Measurements from ENCODE around the gene ITGB8. TPM values are rescaled to one million over a fixed set of nuclear protein-coding genes. Genes with fewer than 3 reads are reported as not detected.
A peak's percentile ranks its signal among the peaks of the same experiment; 100 is the strongest.

The ITGB8 gene
- total RNA-seq, 2 donors from 2014 or later, result 4.8 to 5.2 TPM

- intact Hi-C loops (cut with DNase I), result no loop called here
- peak; percentile 57 to 67 for ATAC-seq
- DNase-seq, result peak; percentile 45
Measured at GRCh38 chr7:20329389-20330238, 1.1 kb upstream of the ITGB8 start.

GRCh38 chr7:20330928-20331909, 519 bp downstream of the ITGB8 start:
- ATAC-seq (peak; percentile 62), DNase-seq (peak; percentile 38)
- intact Hi-C loops (cut with DNase I), result no loop called here

- ATAC-seq, result no peak
- intact Hi-C loops (cut with DNase I), result no loop called here
Measured at GRCh38 chr7:20331910-20332813, 1.5 kb downstream of the ITGB8 start.

DNA sequence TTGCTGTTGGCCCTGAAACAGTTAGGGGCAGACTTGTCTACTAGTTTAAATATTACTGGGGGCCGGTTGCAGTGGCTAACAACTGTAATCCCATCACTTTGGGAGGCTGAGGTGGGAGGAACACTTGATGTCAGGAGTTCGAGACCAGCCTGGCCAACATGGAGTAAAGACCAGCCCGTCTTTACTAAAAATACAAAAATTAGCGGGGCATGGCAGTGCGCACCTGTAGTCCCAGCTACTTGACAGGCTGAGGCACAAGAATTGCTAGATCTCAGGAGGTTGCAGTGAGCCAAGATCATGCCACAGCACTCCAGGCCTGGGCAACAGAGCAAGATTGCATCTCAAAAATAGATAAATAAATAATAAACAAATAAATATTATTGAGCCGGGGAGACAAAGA, 7.6 kb downstream of the ITGB8 start:
- DNase-seq (no peak), ATAC-seq (no peak)
- intact Hi-C loops (cut with DNase I), result no loop called here

More at GRCh38 chr7:20331910-20332813, 1.5 kb downstream of the ITGB8 start:
- DNase-seq, result no peak

DNA sequence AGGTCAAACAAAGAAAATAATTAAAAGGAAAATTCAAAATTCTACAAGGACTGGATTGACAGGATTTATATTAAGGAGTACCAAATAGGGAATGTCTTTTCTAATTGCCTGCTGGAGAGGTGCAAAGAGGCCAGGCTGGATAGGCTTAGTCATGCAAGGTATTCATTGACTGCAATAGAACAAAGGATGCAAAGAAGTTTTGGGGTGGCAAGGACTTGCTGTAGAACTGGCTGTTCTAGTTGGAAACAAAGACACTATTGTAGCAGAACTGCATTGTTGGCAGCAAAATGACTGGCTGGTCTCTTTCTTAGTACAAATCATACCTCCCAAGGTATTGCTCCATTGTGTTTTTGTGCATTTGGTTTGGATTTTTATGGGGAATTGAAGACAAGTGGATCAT, 10.1 kb downstream of the ITGB8 start:
- intact Hi-C loops (cut with DNase I), result no loop called here
- DNase-seq (no peak), ATAC-seq (peak in 1 of 2 donors; percentile 33)

DNA sequence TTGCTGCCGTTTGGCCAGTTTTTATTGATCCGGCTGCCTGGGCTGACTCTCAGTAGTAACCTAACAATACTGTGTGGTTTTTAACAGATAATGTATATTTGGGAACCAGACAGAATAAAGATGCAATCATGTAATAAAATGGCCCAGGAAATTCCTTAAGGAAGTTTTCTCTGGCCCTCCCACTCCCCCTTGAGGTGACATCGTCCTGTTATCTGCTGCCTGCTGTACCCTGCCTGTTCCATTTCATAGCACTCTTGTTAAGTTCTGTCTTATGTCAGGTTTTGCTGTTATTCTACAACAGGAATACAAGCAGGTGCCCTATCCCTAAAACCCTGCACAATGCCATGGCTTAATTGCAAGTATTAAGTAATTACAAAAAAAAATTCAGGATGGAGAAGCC, 12.5 kb downstream of the ITGB8 start:
- intact Hi-C loops (cut with DNase I), result no loop called here
- DNase-seq, result no peak
- ATAC-seq, result no peak

DNA sequence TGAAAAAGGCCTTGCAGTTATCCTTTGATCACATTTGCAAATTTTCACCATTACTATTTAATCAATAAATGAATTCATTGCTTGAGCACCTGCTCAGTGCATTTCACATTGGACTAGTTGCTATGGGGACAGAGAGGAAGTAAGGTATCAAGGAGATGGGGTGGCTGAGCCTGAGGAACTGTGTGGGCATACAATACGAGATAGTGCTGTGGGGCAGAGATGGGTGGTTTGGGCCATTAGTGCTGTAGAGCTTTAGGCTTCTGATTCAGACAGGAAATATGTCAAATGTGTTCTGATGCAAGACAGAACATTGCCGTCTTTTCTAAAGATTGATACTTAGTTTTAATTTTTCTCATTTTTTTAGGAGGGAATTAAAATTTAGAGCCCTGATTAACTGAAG, 13.2 kb downstream of the ITGB8 start:
- DNase-seq, result no peak
- ATAC-seq, result no peak
- intact Hi-C loops (cut with DNase I), result no loop called here

- DNase-seq (no peak), ATAC-seq (no peak)
- intact Hi-C loops (cut with DNase I), result no loop called here
Measured at GRCh38 chr7:20344396-20344795, 13.7 kb downstream of the ITGB8 start.

DNA sequence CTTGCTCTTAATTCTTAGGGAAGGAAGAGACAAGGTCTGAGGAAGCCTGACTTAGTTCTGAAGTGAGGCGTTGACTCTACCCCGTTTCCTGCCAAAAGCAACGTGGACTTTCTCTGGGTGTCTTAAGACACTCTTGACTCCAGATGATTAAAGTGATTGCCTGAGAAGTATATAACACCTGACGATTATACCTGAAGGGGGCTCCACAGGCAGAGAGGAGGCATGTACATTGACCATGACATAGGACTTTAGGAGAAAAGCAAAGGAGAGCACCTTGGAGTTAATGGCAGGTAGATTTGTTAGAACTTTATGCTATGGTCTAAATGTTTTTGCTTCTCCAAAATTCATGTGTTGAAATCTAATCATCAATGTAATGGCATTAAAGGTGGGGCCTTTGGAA, 15.9 kb downstream of the ITGB8 start:
- no peak for ATAC-seq
- DNase-seq, result no peak
- intact Hi-C loops (cut with DNase I), result no loop called here

GRCh38 chr7:20347680-20348079, 17.0 kb downstream of the ITGB8 start:
- no peak for DNase-seq
- no peak for ATAC-seq
- intact Hi-C loops (cut with DNase I), result no loop called here

DNA sequence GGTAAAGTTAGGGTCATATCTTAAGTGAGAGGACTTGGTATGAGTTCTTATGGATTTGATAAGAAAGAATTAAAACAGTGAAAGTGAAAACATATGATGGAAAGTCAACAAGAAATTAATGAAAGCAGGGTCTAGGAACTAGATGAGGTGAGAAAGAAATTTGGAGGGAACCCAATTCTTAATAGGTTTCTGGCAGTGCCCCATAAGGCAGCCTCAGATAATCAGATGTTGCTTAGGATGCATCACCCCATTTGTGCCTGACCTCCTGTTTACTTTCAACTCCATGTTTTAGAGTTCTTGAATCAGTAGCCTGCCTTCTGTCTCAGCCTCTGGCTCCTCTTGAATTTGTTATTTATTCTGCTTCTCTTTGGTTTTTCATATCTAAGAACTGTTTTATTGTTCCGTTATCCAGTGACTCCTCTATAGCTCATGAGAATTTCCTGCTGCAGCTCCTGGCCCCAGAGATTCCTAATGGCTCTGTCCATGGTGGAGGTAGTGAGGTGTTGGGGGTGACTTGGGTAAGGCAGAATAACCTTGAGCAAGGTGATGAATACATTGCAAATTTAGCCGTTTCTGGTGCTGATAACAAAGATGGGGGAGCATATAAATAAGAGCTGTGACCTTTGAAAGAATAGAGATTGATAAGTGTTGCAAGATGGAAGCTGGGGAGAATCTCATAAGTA, 17.6 kb downstream of the ITGB8 start:
- ATAC-seq, result no peak
- DNase-seq, result no peak
- intact Hi-C loops (cut with DNase I), result no loop called here

GRCh38 chr7:20350518-20350951, 19.8 kb downstream of the ITGB8 start:
- ATAC-seq, result peak; percentile 16 to 57
- DNase-seq, result peak; percentile 25
- intact Hi-C loops (cut with DNase I), result no loop called here

- no peak for DNase-seq
- intact Hi-C loops (cut with DNase I), result no loop called here
- no peak for ATAC-seq
Measured at GRCh38 chr7:20350996-20351692, 20.4 kb downstream of the ITGB8 start.

- no peak for DNase-seq
- peak in 1 of 2 donors; percentile 68 for ATAC-seq
- intact Hi-C loops (cut with DNase I), result no loop called here
Measured at GRCh38 chr7:20351901-20352300, 21.2 kb downstream of the ITGB8 start.

DNA sequence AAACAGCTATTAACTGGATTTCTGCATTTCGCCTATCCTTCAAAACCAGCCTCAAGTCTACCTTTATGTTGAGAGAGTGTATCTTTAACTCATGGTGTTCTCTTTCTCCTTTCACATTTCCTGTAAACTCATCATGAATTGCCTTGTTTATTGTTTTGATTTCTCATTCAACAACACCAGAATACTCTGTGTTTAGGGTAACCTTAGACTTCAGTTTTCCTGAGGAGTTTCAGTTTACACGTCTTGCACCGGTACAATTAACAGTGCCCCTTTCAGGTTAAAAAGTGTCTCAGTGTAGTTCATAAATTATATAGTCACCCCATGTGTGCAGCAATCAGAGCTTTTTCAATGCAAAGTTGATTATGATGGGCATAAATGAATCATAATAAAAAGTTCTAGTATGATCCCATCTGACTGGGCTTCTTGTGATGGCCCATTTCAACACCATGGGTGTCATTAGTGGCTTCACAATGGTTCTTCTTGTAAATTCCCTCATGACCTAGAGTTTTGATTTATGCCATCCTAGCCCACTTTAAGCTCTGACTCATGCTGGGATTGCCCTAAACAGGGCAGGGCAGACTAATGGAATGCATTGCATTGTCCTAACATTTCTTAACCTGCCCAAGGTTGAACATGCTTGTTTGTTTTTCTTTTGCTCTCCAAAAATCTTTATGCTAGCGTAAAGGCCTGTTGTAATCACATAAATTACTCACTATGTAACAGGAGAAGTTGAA, 22.0 kb downstream of the ITGB8 start:
- intact Hi-C loops (cut with DNase I), result no loop called here

DNA sequence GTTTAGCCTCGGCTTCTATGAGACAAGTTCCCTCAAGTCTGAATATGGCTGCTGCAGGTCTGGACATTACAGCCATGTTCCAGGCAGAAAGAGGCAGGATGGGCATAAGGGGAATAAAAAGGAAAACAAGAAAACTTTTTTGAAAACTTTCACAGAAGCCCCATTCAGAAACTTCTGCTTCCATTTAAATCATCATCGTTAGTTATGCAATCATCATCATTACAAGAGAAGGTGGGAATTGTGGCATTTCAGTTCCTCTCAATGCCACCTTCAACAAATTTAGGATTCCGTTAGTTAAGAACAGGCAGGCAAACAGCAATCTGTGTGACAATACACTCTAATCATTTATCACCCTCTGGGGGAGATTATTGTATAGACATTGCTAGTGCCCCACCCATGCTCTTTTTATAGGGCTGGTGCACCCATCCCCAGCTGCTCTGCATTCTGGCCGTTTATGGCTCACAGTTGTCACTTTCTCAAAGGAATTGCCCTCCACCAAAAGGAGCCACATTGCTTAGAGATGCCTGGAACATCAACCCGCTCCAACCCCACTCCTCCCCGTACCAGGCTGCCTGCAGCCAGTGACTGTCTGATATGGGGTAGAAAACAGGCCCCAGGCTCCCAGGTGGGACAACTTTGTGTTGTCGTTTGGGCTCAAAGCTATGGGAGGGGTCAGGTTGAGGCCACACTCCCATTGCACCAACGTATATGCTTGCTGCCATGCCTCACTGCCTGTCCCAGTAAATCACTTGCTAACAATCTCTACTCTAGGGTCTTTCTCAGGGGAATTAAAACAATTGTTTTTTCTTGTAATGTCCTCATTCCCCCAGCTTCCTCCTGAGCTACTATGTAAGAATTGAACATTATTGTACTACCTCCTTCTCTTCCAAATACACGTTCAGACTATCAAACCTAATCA, 24.2 kb downstream of the ITGB8 start:
- ATAC-seq (no peak), DNase-seq (no peak)
- intact Hi-C loops (cut with DNase I), result no loop called here

More for the DNA sequence above, 22.0 kb downstream of the ITGB8 start:
- ATAC-seq (peak; percentile 23 to 80), DNase-seq (no peak)
